C1 segment of cervical spinal cord (tissue), 14 donors: ENCODE data around the gene KCNJ6.
A peak's percentile ranks its signal among the peaks of the same experiment; 100 is the strongest.
"Not testable (repeated sequence)": the region's sequence is repeated elsewhere in the genome, so short reads cannot be mapped to it uniquely, and the experiment has no call there.

Experiments
- DNase-seq, 14 donors: peaks; one replicate each; lab custom pipeline; 2025; lab: John Stamatoyannopoulos, UW

The KCNJ6 gene

DNA sequence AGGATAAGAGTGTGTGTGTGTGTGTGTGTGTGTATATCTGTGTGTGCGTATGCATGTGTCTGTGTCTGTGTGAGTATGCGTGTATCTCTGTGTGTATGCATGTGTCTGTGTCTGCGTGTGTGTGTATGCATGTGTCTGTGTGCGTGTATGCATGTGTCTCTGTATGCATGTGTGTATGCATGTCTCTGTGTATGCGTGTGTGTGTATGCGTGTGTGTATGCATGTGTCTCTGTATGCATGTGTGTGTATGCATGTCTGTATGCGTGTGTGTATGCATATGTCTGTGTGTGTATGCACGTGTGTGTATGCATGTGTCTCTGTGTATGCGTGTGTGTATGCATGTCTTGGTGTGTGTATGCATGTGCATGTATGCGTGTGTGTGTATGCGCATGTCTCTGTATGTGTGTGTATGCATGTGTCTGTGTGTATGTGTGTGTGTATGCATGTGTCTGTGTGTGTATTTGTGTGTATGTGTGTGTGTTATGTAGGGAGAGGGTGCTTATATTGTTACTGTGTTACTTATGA lies 301.8 kb downstream of the KCNJ6 start:
- DNase-seq: no peak

DNA sequence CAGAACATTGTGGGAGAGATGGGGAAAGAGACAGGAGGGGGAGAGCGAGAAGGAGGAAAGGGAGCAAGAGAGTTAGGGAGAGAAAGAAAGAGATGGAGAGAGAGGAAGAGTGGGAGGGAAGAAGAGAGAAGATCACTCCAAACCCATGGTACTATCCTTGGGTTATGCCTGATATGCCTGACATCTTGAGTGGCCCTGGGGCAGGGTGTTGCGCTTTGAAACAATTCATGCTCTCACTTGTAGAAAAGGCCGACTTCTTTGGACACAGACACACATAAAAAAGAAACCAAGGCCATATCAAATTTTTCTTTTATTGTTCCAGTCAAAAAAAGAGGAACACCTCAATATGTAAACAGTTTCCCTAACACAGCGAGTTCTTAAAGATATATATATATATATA lies 309.2 kb downstream of the KCNJ6 start:
- no peak for DNase-seq

DNA sequence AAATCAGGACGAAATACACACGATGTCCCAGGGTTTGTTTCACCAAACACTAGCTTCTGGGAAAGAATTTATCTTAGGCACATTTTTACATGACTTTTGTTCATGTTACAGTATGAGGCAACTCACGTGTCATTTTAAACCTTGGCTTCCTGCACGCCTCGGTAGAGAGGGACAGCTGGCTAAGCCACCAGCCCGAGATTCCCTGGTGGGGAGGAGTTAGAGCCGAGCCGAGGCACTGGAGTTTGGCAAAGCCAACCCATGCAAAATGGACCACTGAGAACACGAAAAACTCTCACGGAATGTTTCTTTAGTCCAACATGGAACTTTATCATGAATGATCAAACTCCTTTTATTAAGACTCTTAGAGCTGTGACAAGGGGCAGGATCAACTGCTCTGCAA lies 309.7 kb downstream of the KCNJ6 start:
- DNase-seq: no peak

DNA sequence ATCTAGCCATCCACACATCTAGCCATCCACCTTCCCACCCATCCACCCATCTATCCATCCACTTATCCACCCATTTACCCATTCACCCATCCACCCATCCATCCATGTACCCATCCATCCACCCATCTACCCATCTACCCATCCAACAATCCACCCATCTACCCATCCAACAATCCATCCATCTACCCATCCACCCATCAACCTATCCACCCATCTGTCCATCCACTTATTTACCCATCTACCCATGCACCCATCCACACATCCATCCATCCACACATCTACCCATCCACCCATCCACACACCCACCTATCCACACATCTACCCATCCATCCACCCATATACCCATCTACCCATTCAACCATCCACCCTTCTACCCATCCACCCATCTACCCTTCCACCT lies 311.3 kb downstream of the KCNJ6 start:
- DNase-seq: no peak

DNA sequence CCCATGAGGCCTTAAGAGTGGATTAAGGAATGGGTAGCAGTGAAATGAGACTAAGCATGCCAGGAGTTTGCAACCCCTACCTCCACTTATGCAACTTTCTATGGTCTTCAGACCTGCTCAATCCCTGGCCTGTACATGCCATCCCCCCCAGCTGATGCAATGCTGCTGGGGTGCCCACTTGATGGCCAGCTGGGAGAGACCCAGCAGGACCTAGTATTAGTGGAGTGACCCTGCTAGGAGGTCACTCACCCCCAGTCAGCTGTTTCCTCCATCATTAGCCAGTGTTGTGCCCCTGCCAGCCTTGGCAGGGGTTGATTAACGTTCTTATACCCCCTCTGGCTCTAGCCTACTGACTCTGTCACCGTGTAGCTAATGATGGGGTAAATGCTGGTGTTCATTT lies 313.1 kb downstream of the KCNJ6 start:
- no peak for DNase-seq

DNA sequence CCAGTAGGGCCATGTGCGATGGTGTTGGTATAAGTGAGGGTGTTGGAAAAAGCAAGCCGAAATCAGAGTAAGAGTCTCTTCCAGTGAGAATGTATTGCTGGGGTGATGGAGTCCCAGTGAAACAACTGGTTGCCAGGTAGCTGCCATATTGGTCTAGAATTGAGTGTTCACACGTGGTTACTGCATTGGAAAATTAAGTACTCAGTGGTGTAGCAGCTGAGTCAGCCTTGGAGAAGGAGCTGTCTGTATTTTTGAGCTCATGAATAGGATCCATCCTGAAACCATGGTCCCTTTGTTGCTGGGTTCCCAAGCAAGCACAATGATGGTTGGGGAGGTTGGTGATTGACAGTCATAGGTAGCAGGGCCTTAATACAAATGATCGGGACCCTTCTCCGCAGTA lies 314.3 kb downstream of the KCNJ6 start:
- DNase-seq: no peak

DNA sequence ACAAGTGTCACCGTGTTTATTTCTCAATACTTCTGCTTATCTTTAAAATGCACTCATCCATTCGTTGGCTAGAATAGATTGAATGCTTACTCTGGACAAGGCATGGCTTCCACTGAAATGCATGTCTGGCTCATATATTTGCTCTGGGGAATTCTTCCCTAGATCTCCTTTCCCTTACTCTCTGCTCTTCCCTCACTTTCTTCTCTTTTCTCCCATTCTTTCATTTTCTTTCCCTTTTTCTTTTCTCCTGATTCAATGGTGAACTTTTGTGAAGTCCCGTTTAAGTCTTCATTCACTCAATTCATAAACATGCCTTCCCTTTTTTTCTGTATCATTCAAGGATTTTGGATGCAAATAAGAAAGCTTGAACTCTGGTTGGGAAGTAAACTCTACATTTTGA lies 315.2 kb downstream of the KCNJ6 start:
- DNase-seq: no peak

DNA sequence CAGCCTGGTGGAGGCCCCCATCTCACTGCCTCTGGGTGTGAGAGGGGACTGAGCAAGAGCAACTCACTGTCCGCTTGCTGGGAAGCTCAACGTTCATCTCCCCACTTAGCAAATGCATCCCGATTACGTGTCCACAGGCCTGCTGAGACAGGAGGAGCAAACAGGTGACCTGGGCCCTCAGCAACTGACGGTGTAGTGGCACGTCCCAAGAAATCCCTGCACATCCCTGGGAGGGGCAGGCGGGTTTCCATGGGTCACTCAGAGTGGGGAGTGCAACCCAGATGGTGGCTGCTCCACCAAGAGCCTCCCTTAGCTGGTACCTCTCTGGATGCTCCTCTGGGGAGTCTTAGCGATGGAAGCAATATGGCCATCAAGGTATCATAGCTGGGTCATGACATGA lies 320.3 kb downstream of the KCNJ6 start:
- no peak for DNase-seq

DNA sequence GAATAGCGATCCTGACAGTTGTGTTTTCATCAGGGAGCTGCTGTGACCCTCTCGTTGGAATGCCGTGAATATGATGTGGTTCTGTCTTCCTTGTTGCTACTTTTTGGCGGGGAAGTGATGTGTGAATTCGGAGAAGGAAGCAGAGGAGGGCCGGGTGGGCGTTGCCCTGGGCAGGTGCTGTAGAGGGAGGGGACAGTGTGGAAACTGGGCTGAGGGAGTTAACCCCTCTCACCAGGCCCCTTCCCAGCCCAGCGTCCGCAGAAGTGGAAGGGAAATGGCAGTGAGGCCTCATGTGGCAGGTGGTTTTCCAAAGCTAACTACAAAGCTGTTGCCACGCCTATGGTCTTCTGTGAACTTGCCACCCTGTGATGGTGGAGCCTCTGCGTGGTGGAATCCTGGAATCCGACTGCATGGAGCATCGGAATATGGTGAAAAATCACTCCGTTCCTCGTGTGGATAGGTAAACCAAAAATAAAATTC lies 321.7 kb downstream of the KCNJ6 start:
- DNase-seq: no peak

DNA sequence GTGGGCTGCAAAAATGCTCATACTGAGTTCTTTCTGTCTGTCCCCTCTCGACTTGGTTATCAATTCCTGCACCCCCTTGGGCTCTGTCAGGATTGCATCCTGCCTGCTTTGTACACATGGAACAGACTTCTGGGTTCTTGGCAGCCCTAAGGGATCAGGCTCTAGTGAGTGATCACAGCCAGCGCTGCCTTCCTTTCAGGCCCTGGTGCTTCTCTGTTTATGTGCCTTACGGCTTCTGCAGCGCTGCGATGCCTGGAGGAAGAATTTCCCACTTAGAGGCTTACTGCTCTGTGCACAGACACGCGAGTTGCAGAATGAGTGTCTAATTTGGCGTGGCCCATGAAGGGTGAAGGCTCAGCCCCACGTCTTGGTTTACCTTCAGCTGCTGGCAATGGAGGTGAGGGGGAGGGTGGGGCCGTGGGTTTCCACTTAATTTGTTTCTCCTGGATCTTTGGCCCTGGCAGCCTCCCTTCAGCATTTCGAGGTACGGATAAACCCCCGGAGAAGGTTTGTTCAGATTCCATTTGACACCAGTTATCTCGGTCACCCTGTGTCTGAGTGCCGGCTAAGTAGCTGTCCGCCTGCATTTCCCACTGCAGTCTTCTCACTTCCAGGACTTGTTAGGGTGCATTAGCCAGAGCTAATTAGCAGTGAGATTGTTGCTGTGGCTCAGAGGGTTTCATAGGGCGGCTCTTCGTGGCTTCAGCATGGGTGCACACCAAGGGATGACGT lies 322.4 kb downstream of the KCNJ6 start:
- no peak for DNase-seq

DNA sequence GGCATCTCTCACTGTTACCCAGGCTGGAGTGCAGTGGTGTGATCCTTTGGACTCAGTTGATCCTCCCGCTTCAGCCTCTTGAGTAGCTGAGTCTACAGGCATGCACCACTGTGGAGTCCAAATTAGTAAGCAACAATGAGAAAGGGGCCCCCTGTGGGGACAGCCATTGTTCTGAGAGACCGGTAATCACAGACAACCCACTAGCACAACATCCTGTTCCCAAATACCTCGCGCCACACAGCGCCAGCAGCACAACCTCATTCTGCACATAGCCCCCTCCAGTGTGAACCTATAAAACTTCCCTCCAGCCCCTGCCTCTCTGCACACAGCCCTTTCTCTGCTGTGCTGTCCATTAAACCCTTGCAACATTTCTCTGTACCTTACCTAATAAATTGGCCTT lies 323.2 kb downstream of the KCNJ6 start:
- no peak for DNase-seq

DNA sequence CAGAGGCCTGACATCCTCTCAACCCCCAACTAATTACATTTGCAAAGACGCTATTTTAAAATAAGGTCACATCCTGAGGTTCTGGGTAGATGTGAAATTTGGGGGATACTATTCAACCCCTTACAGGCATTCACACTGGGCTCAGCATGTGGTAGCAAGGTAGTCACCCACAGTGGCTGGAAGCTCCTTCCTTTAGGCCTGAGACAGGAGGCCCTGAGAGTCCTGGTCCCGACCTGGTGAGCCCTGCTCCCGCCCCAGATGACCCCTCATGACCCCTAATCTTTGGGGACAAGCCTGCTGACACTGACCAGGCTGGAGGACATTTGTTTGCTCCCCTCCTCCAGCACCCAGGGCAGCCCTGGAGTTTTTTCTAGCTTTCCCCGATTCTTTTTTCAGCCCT lies 323.8 kb downstream of the KCNJ6 start:
- no peak for DNase-seq

DNA sequence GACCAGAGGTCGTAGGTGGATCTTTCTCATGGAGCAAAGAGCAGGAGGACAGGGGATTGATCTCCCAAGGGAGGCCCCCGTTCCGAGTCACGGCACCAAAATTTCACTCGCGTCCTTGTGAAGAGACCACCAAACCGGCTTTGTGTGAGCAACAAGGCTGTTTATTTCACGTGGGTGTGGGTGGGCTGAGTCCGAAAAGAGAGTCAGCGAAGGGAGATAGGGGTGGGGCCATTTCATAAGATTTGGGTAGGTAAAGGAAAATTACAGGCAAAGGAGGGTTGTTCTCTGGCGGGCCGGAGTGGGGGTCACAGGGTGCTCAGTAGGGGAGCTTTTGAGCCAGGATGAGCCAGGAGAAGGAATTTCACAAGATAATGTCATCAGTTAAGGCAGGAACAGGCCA lies 324.3 kb downstream of the KCNJ6 start:
- not testable (repeated sequence) for DNase-seq

DNA sequence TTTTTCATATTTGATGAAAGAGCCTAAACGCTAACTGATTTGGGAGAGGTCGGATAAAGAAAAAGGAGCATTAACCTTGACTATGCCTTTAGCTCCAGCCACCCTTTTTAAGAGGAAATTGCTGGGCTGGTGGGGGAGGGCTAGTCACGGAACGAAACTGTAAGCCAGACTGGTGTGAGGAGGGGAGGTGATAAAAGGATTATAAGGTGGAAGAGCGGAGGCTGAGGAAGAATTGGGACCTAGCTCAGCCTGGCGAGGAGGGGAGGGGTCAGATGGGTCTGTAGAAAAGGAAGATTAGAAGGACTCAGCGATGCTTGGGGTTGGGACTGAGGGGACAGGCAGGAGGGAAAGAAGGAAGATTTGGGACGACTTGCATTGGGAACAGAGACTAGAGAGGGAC lies 325.4 kb downstream of the KCNJ6 start:
- DNase-seq: not testable (repeated sequence)

DNA sequence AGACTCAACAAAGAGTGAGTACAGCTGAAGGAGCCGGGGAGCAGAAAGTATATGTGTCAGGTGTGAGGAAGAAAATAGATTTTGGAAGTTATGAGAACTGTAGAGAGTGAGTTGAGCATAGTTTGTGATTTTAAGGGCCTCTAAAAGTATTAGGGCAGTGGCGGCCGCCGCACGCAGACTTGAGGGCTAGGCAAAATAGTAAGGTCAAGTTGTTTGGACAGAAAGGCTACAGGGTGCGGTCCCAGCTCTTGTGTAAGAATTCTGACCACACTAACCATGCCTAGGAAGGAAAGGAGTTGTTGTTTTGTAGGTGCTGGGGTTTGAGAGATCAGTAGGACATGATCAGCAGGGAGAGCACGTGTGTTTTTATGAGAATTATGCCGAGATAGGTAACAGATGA lies 327.6 kb downstream of the KCNJ6 start:
- not testable (repeated sequence) for DNase-seq

DNA sequence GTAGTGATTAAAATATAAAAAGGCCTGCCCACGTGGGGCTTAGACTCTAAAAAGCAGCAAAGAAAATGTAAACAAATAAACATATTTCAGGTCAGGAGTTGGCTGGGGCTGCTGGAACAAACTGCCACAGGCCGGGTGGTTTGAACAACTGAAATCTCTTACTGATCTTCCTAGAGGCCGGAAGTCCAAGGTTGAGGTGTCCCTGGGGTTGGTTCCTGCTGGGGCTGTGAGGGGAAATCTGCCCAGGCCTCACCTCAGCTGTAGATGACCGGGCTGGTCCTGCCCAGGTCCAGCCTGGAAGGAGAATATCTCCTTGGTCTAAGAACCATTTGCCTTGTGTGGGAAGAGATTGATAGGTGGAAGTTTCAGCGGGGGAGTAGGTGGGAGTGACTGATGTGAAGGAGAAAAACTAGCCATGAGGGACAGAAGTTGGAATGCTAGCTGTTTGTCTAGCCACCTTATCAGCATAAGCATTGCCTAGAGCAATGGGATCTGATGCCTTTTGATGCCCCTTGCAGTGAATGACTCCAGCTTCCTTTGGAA lies 328.6 kb downstream of the KCNJ6 start:
- no peak for DNase-seq

DNA sequence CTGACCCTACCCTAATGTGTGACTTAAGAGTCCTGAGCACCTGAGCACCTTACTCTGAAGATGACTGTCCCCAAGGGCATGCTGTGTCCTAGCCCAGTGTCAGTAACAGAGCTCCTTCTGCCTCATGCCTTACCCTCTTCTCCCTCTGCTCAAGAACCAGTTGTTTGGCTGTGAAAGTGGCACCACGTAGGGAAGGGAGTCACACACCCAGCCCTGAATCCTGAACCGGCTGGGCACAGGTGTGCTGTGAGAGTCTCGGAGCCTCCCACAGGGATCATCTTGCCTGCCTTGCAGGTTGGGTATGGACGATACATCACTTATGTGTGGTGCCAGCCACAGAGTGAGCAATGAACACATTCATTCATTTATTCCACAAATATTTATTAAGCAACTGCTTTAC lies 329.1 kb downstream of the KCNJ6 start:
- no peak for DNase-seq

DNA sequence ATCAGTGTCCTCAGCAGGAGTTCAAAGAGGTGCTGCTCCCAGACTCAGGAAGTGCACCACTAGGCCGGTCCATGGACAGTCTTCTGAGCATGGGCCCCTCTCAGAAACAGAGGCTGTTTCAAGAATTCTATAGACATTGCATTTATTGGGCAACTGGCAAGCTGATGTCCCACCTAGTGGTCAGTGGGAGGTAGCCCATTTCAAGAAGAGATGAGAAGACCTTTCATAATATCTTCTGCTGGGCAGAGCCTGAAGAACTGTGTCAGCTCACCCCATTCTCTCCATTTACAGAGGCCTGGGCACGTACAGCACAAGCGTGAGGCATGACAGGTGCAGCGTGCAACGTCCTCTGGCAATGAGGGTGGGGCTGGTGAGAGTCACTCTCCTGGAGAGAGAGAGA lies 333.7 kb downstream of the KCNJ6 start:
- peak in 1 of 14 donors; percentile 16 for DNase-seq

DNA sequence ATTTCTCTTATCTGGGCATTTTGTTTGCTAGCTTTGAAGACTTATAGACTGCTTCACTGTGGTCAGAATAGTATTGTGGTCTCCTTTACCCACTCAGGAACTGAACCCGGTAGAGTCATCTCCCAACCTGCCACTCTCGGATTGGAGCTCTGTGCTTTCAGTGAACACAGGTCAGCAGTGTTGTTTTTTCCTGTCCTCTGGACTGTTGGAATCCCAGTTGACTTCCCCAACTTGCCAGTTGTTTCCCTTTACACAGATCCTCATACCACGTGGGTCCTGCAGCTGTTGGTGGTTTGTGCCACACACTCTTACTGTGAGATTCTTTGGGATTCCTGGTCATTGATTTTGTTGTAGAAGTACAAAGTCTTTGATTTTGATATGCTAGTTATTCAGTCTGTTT lies 335.6 kb downstream of the KCNJ6 start:
- DNase-seq: no peak

DNA sequence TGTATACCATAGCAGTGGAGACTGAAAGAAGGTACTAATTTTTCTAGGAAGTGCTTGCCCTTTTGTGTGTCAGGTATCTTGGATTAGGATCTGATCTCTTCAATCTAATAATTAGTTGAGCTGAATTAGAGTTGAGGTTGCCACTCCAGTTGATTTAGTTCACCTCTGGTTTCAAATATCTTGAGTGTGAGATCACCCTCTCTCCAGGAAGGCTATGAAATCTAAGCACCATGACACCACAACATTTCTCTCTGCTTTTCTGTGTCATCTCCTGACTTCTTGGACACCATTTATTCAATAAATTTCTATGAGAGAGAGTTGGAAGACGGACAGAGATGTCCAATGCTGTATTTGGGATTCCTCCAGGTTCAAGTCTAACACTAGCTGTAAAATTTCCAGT lies 336.9 kb downstream of the KCNJ6 start:
- no peak for DNase-seq

DNA sequence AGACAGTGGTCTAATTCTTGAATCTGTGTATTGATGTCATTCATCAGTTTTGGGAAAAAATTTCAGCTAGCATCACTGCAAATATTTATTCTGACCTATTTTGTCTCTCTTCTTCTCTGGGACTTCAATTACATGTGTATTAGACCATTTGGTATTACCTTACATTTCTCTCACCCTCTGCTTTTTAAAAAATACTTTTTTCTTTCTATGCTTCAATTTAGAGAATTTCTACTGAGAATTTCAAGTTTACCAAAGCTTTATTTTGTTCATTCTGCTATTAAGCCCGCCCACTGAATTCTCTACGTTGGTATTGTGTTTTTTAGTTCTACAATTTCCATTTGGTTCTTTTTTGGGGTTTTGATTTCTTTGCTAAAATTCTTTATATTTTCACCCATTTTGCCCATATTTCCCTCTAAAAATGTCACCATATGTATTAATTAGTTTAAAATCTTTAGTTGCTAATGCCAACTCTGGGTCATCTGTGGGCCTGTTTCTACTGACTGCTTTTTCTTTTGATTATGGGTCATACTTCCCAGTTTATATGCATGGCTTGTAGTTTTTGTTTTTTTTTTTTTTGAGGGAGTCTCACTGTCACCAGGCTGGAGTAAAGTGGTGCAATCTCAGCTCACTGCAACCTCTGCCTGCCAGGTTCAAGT lies 337.7 kb downstream of the KCNJ6 start:
- no peak for DNase-seq

DNA sequence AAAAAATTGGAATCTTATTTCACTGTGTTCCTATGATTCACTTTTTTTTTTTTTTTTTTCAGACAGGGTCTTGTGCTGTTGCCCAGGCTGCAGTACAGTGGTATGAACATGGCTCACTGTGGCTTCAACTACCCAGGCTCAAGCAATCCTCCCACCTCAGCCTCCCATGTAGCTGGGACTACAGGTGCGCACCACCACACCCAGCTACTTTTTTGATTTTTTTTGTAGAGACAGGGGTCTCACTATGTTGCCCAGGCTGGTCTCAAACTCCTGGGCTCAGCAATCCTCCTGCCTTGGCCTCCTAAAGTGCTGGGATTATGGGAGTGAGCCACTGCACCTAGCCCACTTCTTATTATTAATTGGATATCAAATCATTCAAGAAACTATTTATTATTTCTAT lies 339.3 kb downstream of the KCNJ6 start:
- DNase-seq: not testable (repeated sequence)

DNA sequence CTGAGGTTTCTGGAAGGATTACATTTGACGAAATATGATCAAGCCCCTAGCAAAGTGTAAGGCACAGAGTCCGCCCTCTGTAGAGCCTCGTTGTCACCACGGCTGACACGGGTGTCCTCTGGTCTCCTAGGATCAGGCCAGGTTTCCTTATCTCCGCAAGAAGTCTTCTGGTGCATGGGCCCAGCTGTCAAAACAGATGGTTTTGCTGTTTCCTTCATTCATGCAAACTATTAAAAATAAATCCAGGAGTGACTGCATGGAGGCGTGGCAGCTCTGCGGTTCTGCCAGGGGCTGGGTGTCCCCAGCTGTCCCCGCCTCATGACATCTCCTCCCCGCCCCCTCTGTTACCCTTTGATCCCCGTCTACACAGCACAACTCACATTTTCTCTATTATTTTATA lies 340.7 kb downstream of the KCNJ6 start:
- DNase-seq: no peak
